Measurements from ENCODE around the gene TAGLN. TPM values are rescaled to one million over a fixed set of nuclear protein-coding genes. Genes with fewer than 3 reads are reported as not detected.

TAGLN gene
- total and polyA plus RNA-seq, 2 experiments from 2014 or later, result 1,454 to 2,613 TPM

DNA sequence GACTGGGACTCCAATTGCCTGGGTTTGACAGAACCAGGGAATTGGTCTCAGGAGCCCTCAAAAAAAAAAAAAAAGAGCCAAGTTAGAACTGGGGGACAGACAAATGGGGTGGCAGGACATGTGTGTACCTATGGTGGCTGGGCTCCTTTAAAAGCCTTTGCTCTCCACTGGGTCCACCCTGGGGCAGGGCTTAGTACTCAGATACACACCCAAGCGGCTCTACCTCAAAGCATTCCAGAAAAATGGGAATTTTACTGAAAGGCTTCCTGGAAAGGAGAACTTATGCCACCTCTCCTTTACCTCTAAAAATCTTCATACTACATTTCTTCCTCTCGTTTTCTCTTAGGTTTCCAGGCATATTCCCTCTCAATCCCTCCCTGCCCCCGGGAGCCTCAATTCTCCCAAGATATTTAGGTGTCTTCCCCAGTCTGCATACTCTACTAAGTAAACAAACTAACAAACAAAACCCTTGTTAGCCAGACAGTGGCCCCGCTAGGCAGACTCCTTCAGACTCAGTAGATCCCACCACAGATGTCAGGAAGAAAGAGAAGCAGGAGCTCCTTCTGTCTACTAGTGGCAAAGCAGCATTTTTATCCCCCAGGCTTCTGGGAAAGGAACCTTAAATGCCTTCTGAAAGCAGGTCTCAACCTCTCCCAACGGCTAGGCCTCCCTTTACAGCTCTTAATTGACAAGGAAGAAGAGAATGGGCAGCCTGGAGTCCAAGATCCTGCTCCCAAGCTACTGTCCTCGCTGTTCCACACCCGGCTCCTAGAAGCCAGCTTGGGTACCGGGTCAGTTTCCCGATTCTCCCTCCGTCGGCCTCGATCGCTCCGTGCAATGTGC is 32.0 kb downstream of the TAGLN start:
- H3F3A ChIP-seq (ENCODE audit: insufficient read depth), result no peaks in the 10 kb centered on the region
- H3K9me3 ChIP-seq (ENCODE audit: low read depth), result no peaks in the 10 kb centered on the region
- DNase-seq, result peak; percentile 44
- no peaks in the 10 kb centered on the region for H4K20me1 ChIP-seq (ENCODE audit: insufficient read depth)
- H3K27ac ChIP-seq, result peak overlapping the region; percentile 77
- H3K27me3 ChIP-seq (replicated peaks; ENCODE audit: insufficient read depth), result no peaks in the 10 kb centered on the region
- in situ Hi-C loops (cut with MboI), result no loop called here
- no peaks in the 10 kb centered on the region for H3K9me2 ChIP-seq (ENCODE audit: insufficient read depth)
- H3K36me3 ChIP-seq (ENCODE audit: low read depth), result no peaks in the 10 kb centered on the region
- peak overlapping the region; percentile 88 for H3K9ac ChIP-seq
- peaks cover 21% of the 10 kb centered on the region for H3K4me1 ChIP-seq (ENCODE audit: insufficient read depth)
- 3 to 4% methylated on average over 14 of the region's 14 CpGs for WGBS, 2 experiments (ENCODE audit: low coverage in 1 of 2, low lambda C conversion rate in 2 of 2, missing lambda C conversion rate in 2 of 2)
- TF ChIP-seq EZH2phosphoT487 (IDR thresholded peaks at IDR 0.05; ENCODE audit: insufficient read depth, low read depth) (no peak), EZH2 (IDR thresholded peaks at IDR 0.05; ENCODE audit: insufficient read depth, poor library complexity, severe bottlenecking) (no peak)
- peaks cover 62% of the 10 kb centered on the region for H3K79me2 ChIP-seq (ENCODE audit: insufficient read depth)
- peak overlapping the region; percentile 100 for H3K4me2 ChIP-seq (ENCODE audit: unreplicated experiment)
- peak overlapping the region; percentile 99 for H2AFZ ChIP-seq
- peak overlapping the region; percentile 97 for H3K4me3 ChIP-seq

DNA sequence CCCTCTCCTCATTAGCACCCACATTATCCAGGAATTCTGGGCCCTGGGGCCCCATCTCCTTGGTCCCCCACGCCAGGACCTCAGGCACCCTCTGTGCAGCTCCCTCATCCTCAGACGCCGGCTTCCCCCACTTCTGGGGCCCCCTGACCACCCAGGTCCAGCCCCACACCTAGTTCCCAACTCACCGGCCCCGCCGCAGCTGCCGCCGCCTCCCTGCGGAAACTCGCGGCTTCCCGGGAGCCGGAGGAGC is 32.6 kb downstream of the TAGLN start, which contains the start of gene PCSK7:
Gene PCSK7, minus strand, starts transcription at position 232 of the 250 bp plus-strand sequence. CDS start 2,229 bp downstream, outside the sequence.
- Histone ChIP-seq H3K9me2 (ENCODE audit: insufficient read depth) (no peaks in the 10 kb centered on the region), H3K9ac (peak within 1 kb of the TSS; percentile 88), H3K27me3 (replicated peaks; ENCODE audit: insufficient read depth) (no peaks in the 10 kb centered on the region), H3K27ac (peak within 1 kb of the TSS; percentile 77), H4K20me1 (ENCODE audit: insufficient read depth) (no peaks in the 10 kb centered on the region), H3F3A (ENCODE audit: insufficient read depth) (no peaks in the 10 kb centered on the region), H2AFZ (peak within 1 kb of the TSS; percentile 99), H3K9me3 (ENCODE audit: low read depth) (no peaks in the 10 kb centered on the region), H3K4me2 (ENCODE audit: unreplicated experiment) (peak within 1 kb of the TSS; percentile 100), H3K4me1 (ENCODE audit: insufficient read depth) (peaks cover 21% of the 10 kb centered on the region), H3K36me3 (ENCODE audit: low read depth) (no peaks in the 10 kb centered on the region), H3K4me3 (peak within 1 kb of the TSS; percentile 97), H3K79me2 (ENCODE audit: insufficient read depth) (peaks cover 64% of the 10 kb centered on the region)
- WGBS, 2 experiments (ENCODE audit: low coverage in 1 of 2, low lambda C conversion rate in 2 of 2, missing lambda C conversion rate in 2 of 2), result 0 to 1% methylated on average over 12 to 13 of the region's 13 CpGs
- no peak for DNase-seq
- in situ Hi-C loops (cut with MboI), result no loop called here
- TF ChIP-seq EZH2 (IDR thresholded peaks at IDR 0.05; ENCODE audit: insufficient read depth, poor library complexity, severe bottlenecking) (no peak), EZH2phosphoT487 (IDR thresholded peaks at IDR 0.05; ENCODE audit: insufficient read depth, low read depth) (no peak)

DNA sequence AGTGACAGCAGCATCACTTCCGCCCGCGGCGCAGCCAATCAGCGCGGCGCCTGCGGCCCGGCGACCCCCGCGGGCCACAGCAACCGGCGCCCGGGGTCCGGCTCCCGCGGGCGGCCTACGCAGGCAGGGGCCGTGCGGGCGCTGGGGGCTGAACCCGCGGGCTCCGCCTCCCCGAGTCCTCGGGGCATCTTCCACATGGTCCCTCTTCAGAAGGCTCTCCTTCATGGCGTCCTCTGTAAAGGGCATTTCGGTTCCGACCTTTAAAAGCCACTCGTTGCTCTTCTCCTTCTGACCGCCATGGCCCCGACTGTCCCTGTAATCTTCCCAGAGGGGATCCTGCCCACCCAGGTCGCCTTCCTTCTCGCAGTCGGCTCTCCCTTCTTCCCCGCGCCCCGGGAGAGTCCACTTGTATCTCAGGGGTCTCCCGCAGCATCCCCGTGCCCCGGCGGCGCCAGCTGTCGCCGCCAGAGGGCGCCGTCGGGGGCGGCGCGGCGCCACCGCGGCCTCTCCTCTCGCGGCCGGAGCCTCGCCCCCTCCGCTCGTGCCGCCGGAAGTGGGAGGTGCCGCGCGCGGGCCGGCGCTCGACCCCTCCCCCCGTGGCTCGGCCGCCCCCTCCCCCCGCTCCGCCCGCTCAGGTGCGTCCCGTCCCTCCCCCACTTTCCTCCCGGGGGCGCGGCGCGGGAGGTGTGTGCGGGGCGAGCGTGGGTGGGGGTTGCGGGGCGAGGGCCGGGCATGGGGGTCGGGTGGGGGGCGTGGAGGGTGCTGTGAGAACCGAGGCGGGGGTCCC is 33.1 kb downstream of the TAGLN start, which contains the start of gene RNF214:
Gene RNF214, plus strand, starts transcription at position 580 of the 787 bp plus-strand sequence. CDS start 1,602 bp downstream, outside the sequence.
- H3K27ac ChIP-seq, result peak within 1 kb of the TSS; percentile 77
- H3K9me2 ChIP-seq (ENCODE audit: insufficient read depth), result no peaks in the 10 kb centered on the region
- H3K79me2 ChIP-seq (ENCODE audit: insufficient read depth), result peaks cover 64% of the 10 kb centered on the region
- H3K9me3 ChIP-seq (ENCODE audit: low read depth), result no peaks in the 10 kb centered on the region
- no peaks in the 10 kb centered on the region for H4K20me1 ChIP-seq (ENCODE audit: insufficient read depth)
- peaks cover 21% of the 10 kb centered on the region for H3K4me1 ChIP-seq (ENCODE audit: insufficient read depth)
- H3K4me3 ChIP-seq, result peak within 1 kb of the TSS; percentile 97
- peak within 1 kb of the TSS; percentile 88 for H3K9ac ChIP-seq
- H3K36me3 ChIP-seq (ENCODE audit: low read depth), result no peaks in the 10 kb centered on the region
- H3K4me2 ChIP-seq (ENCODE audit: unreplicated experiment), result peak within 1 kb of the TSS; percentile 100
- 0 to 1% methylated on average over 41 to 83 of the region's 94 CpGs for WGBS, 2 experiments (ENCODE audit: low coverage in 1 of 2, low lambda C conversion rate in 2 of 2, missing lambda C conversion rate in 2 of 2)
- peak; percentile 90 for DNase-seq
- H3F3A ChIP-seq (ENCODE audit: insufficient read depth), result 0 out of 2 replicates have a peak, but pooled peaks cover 1% of the 10 kb centered on the region
- H3K27me3 ChIP-seq (replicated peaks; ENCODE audit: insufficient read depth), result no peaks in the 10 kb centered on the region
- TF ChIP-seq EZH2 (IDR thresholded peaks at IDR 0.05; ENCODE audit: insufficient read depth, poor library complexity, severe bottlenecking) (no peak), EZH2phosphoT487 (IDR thresholded peaks at IDR 0.05; ENCODE audit: insufficient read depth, low read depth) (no peak)
- in situ Hi-C loops (cut with MboI), result no loop called here
- H2AFZ ChIP-seq, result peak within 1 kb of the TSS; percentile 99

DNA sequence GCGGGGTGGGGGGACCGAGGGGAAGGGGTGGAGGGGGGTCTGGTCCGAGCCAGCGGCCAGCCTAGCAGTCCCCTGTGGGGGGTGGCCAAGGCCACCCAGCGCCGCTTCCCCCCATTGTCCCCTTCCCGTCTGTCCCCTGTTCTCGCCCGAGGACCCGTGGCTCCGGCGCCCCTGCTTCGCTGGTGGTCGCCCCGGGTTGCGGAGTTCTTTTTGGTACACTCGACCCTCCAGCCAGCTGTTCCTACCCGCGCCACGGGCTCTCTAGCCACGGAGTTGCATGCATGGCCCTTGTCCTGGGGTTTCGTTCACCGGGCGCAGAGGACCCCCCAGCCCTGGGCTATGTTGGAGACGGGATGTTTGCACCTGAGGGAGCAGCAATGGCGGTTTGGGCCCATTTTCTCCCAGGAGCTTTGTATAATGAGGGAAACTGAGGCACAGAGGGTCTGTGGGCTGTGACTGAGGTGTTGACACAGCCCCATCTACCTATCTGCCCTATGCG is 33.8 kb downstream of the TAGLN start:
- Histone ChIP-seq H3K36me3 (ENCODE audit: low read depth) (no peaks in the 10 kb centered on the region), H2AFZ (peak overlapping the region; percentile 85), H3K4me2 (ENCODE audit: unreplicated experiment) (peak overlapping the region; percentile 96), H3K79me2 (ENCODE audit: insufficient read depth) (peaks cover 64% of the 10 kb centered on the region), H3K9ac (peak overlapping the region; percentile 88), H4K20me1 (ENCODE audit: insufficient read depth) (no peaks in the 10 kb centered on the region), H3K27ac (0 out of 2 replicates have a peak overlapping the region, but pooled peaks have one; percentile 3), H3F3A (ENCODE audit: insufficient read depth) (peaks cover 6% of the 10 kb centered on the region), H3K4me1 (ENCODE audit: insufficient read depth) (peaks cover 21% of the 10 kb centered on the region), H3K9me2 (ENCODE audit: insufficient read depth) (no peaks in the 10 kb centered on the region), H3K27me3 (replicated peaks; ENCODE audit: insufficient read depth) (no peaks in the 10 kb centered on the region), H3K4me3 (peak overlapping the region; percentile 97), H3K9me3 (ENCODE audit: low read depth) (no peaks in the 10 kb centered on the region)
- TF ChIP-seq EZH2phosphoT487 (IDR thresholded peaks at IDR 0.05; ENCODE audit: insufficient read depth, low read depth) (no peak), EZH2 (IDR thresholded peaks at IDR 0.05; ENCODE audit: insufficient read depth, poor library complexity, severe bottlenecking) (no peak)
- peak; percentile 47 for DNase-seq
- in situ Hi-C loops (cut with MboI), result no loop called here
- WGBS, 2 experiments (ENCODE audit: low coverage in 1 of 2, low lambda C conversion rate in 2 of 2, missing lambda C conversion rate in 2 of 2), result 1 to 3% methylated on average over 19 to 24 of the region's 27 CpGs
